Activated T-helper 2 cell treated with anti-CD3 and anti-CD28 coated beads, Interferon-gamma antibody, Interleukin-2, Interleukin-4, amounts not matched to agents 10 μg/mL and 5 μg/mL and 100 μg/mL, durations not matched to agents 14 hours and 24 hours and 36 hours (primary cell): ENCODE data around the gene MAG. TPM values are rescaled to one million over a fixed set of nuclear protein-coding genes. Genes with fewer than 3 reads are reported as not detected.

Experiments used
- DNase-seq: peaks from one replicate; pipeline ENCODE4 v3.0.0; 2021; ENCODE audit warnings: low spot score
- H3K27ac Mint-ChIP-seq: one replicate; pipeline ENCODE4 v1.8.0; 2021; ENCODE audit warnings: mixed read lengths
- H3K27me3 Mint-ChIP-seq: one replicate; pipeline ENCODE4 v1.8.0; 2021; ENCODE audit warnings: low read depth, mixed read lengths
- H3K36me3 Mint-ChIP-seq: one replicate; pipeline ENCODE4 v1.8.0; 2021; ENCODE audit warnings: low read depth, mixed read lengths
- H3K4me1 Mint-ChIP-seq: one replicate; pipeline ENCODE4 v1.8.0; 2021; ENCODE audit warnings: low read depth, mixed read lengths
- H3K4me3 Mint-ChIP-seq: one replicate; pipeline ENCODE4 v1.8.0; 2021; ENCODE audit warnings: low read depth, mild to moderate bottlenecking, moderate library complexity, mixed read lengths
- H3K9me3 Mint-ChIP-seq: one replicate; pipeline ENCODE4 v1.8.0; 2021; ENCODE audit warnings: mixed read lengths
- intact Hi-C: fragments of 100-400 bp; cut with micrococcal nuclease; formaldehyde crosslinking; loops from one replicate; pipeline ENCODE4 v1.15.1; 2023
- total RNA-seq: library from RNA; stranded (reverse); gene quantifications from 2 replicates; pipeline ENCODE4 v1.2.3, GENCODE V29; 2022

MAG gene
- total RNA-seq, 1 donor from 2014 or later: 0.37 TPM

GRCh38 chr19:35346193-35347052 is 54.5 kb downstream of the MAG start:
- H3K9me3 Mint-ChIP-seq: no peaks in the 10 kb centered on the region
- peaks cover 7% of the 10 kb centered on the region for H3K27me3 Mint-ChIP-seq
- peaks cover 30% of the 10 kb centered on the region for H3K4me1 Mint-ChIP-seq
- no peaks in the 10 kb centered on the region for H3K36me3 Mint-ChIP-seq
- peak overlapping the region; percentile 97 for H3K27ac Mint-ChIP-seq
- peak; percentile 53 for DNase-seq
- intact Hi-C loops: loop anchor here (1.0 to 5.0 kb wide), 6 partner anchors 14 to 189 kb away; partner anchors contain the start of gene USF2
- H3K4me3 Mint-ChIP-seq: peak overlapping the region; percentile 58

DNA sequence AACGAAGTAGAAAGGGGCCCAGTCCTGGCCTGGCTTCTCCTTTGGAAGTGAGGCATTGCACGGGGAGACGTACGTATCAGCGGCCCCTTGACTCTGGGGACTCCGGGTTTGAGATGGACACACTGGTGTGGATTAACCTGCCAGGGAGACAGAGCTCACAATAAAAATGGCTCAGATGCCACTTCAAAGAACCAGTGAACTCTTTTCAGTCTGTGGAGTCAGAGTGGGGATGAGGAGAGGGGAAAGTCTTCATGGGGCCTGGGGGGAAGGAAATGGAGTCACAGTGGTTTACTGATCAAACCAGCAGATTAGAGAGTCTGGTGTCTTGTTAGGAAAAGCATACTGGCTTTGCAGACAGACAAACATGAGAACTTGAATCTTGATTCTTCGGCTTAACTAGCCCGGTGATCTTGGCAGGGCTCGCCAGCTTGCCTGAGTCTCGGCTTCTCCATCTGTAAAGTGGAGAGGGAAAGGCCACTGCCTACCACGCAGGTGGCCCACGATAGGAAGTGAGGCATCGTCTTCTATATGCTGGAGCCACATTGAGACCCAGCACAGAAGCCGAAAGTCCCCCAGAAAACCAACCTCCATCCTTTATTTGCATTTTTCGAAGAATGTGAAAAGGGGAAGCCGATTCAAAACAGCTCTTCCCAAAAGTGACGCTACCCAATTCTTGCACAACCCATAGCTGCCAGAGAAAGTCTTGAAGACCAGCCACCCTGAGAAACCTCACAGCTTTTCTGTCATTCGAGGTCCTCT is 55.4 kb downstream of the MAG start, which contains the start of gene FFAR1:
Gene FFAR1 (plus strand): TSS at position 732 of the 759 bp plus-strand sequence. CDS start 3,650 bp downstream, outside the sequence.
- H3K4me3 Mint-ChIP-seq: peak within 1 kb of the TSS; percentile 58
- no peaks in the 10 kb centered on the region for H3K36me3 Mint-ChIP-seq
- H3K27ac Mint-ChIP-seq: peak within 1 kb of the TSS; percentile 97
- peak; percentile 23 for DNase-seq
- peaks cover 30% of the 10 kb centered on the region for H3K4me1 Mint-ChIP-seq
- H3K27me3 Mint-ChIP-seq: peaks cover 6% of the 10 kb centered on the region
- H3K9me3 Mint-ChIP-seq: no peaks in the 10 kb centered on the region
- intact Hi-C loops: loop anchor here (1.0 to 5.0 kb wide), 6 partner anchors 15 to 190 kb away; partner anchors contain the start of gene USF2

- H3K9me3 Mint-ChIP-seq: no peaks in the 10 kb centered on the region
- no peaks in the 10 kb centered on the region for H3K36me3 Mint-ChIP-seq
- peaks cover 34% of the 10 kb centered on the region for H3K4me1 Mint-ChIP-seq
- peaks cover 4% of the 10 kb centered on the region for H3K27me3 Mint-ChIP-seq
- peak overlapping the region; percentile 1 for H3K4me3 Mint-ChIP-seq
- DNase-seq: no peak
- intact Hi-C loops: loop anchor here (1.0 to 5.0 kb wide), 6 partner anchors 15 to 191 kb away; partner anchors contain the start of gene USF2
- H3K27ac Mint-ChIP-seq: peak overlapping the region; percentile 97
These were observed 56.0 kb downstream of the MAG start for GRCh38 chr19:35347930-35348298.

DNA sequence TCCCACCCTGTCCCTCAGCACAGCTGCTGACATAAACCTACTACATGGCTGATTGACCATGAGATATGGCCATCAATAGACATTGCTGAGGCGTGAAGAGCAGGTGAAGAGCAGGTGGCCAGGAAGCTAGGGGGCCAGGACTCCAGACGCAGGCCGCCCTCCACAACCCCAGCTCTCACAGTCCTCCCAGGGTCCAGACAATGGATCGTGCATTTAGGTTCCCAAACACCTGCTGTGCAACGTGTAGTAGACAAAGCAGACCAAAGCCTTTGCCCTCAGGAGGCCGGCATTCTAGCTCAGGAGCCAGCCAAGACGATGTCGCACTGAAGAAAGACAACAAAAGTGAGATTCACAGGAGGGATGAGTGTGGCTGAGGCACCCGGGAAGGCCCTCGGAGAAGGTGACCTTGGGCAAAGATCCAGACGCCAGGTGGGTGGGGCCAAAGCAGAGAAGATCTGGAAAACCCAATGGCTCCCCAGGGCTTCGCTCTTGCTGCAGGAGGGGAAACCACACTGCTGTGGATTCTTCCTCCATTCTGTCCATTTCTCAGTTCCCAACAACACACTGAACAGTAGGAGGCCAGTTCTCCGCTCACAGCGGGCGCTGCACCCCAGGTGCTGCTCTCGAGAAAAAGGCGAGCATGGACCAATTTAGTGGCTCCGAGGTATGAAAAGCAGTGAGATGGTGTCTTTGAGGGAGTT is 57.1 kb downstream of the MAG start:
- Mint-ChIP-seq H3K36me3 (no peaks in the 10 kb centered on the region), H3K27me3 (no peaks in the 10 kb centered on the region), H3K4me1 (peaks cover 36% of the 10 kb centered on the region), H3K9me3 (no peaks in the 10 kb centered on the region), H3K27ac (peak overlapping the region; percentile 57), H3K4me3 (no peak overlapping the region)
- no peak for DNase-seq
- intact Hi-C loops: loop anchor here (5.0 kb wide), 2 partner anchors 82 to 192 kb away; partner anchors contain the start of gene USF2

- Mint-ChIP-seq H3K36me3 (no peaks in the 10 kb centered on the region), H3K27me3 (no peaks in the 10 kb centered on the region), H3K4me1 (peaks cover 36% of the 10 kb centered on the region), H3K27ac (peak overlapping the region; percentile 57), H3K9me3 (no peaks in the 10 kb centered on the region), H3K4me3 (no peak overlapping the region)
- DNase-seq: no peak
- intact Hi-C loops: loop anchor here (5.0 kb wide), 2 partner anchors 83 to 193 kb away; partner anchors contain the start of gene USF2
These were observed 57.9 kb downstream of the MAG start for GRCh38 chr19:35349614-35350521.

DNA sequence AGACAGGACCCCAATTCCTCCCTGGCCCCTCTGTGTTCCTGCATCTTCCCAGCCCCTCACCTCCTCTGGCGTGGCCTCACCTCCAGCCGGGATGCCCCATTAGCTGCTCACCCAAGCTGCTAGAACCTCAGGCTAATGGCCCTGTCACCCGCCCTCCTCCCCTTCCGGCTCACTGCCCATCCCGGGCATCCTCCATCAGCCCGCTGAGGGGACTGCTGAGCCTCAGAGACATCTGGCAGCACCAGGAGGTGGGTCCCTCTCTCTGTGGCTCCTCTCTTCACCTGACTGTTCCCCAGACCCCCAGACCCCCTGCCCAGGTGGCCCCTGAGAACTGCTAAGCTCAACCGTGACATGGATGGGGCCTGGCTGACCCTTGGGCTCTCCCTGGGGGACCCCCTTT is 58.6 kb downstream of the MAG start:
- no peak for DNase-seq
- Mint-ChIP-seq H3K4me3 (no peak overlapping the region), H3K27ac (no peak overlapping the region), H3K36me3 (no peaks in the 10 kb centered on the region), H3K27me3 (no peaks in the 10 kb centered on the region), H3K9me3 (no peaks in the 10 kb centered on the region), H3K4me1 (peaks cover 34% of the 10 kb centered on the region)
- intact Hi-C loops: no loop called here

- H3K27ac Mint-ChIP-seq: no peak overlapping the region
- no peaks in the 10 kb centered on the region for H3K9me3 Mint-ChIP-seq
- no peak overlapping the region for H3K4me3 Mint-ChIP-seq
- peaks cover 24% of the 10 kb centered on the region for H3K4me1 Mint-ChIP-seq
- DNase-seq: no peak
- H3K36me3 Mint-ChIP-seq: no peaks in the 10 kb centered on the region
- no peaks in the 10 kb centered on the region for H3K27me3 Mint-ChIP-seq
- intact Hi-C loops: loop anchor here (1.0 kb wide), 1 partner anchor 117 kb away; no protein-coding TSS in a partner anchor
These were observed 59.6 kb downstream of the MAG start for GRCh38 chr19:35351411-35352176.

- intact Hi-C loops: loop anchor here (1.0 kb wide), 1 partner anchor 116 kb away; no protein-coding TSS in a partner anchor
- H3K27ac Mint-ChIP-seq: no peak overlapping the region
- no peak for DNase-seq
These were observed 60.2 kb downstream of the MAG start for GRCh38 chr19:35352177-35352447.

GRCh38 chr19:35352448-35353304 is 60.7 kb downstream of the MAG start:
- Mint-ChIP-seq H3K4me3 (no peak overlapping the region), H3K27me3 (no peaks in the 10 kb centered on the region), H3K9me3 (no peaks in the 10 kb centered on the region), H3K36me3 (no peaks in the 10 kb centered on the region), H3K27ac (peak overlapping the region; percentile 33), H3K4me1 (peaks cover 15% of the 10 kb centered on the region)
- DNase-seq: peak; percentile 51
- intact Hi-C loops: loop anchor here (1.0 kb wide), 2 partner anchors 116 to 143 kb away; no protein-coding TSS in a partner anchor

More at GRCh38 chr19:35352177-35352447, 60.2 kb downstream of the MAG start:
- Mint-ChIP-seq H3K36me3 (no peaks in the 10 kb centered on the region), H3K27me3 (no peaks in the 10 kb centered on the region), H3K4me1 (peaks cover 19% of the 10 kb centered on the region), H3K9me3 (no peaks in the 10 kb centered on the region), H3K4me3 (no peak overlapping the region)

GRCh38 chr19:35353635-35354034 is 61.7 kb downstream of the MAG start:
- no peaks in the 10 kb centered on the region for H3K27me3 Mint-ChIP-seq

More at GRCh38 chr19:35353635-35354034, 61.7 kb downstream of the MAG start:
- intact Hi-C loops: loop anchor here (1.0 kb wide), 1 partner anchor 142 kb away; no protein-coding TSS in a partner anchor
- Mint-ChIP-seq H3K4me3 (no peak overlapping the region), H3K36me3 (no peaks in the 10 kb centered on the region), H3K9me3 (no peaks in the 10 kb centered on the region), H3K27ac (no peak overlapping the region), H3K4me1 (peaks cover 16% of the 10 kb centered on the region)
- no peak for DNase-seq
